DND-41 (cell line): Measurements from ENCODE around the gene GRID1.

ENCODE experiments used
- CTCF ChIP-seq: IDR thresholded peaks from 2 replicates; pipeline ENCODE4 v1.5.1; 2012; ENCODE audit warnings: borderline replicate concordance, low read length, moderate library complexity, mild to moderate bottlenecking; ENCODE audit not compliant: poor library complexity, severe bottlenecking; ENCODE audit errors: extremely low read depth
- EZH2 ChIP-seq: IDR thresholded peaks from 3 replicates; pipeline ENCODE4 v1.6.1; 2012; ENCODE audit warnings: borderline replicate concordance, low read depth, mild to moderate bottlenecking, moderate library complexity, low read length, inconsistent platforms; ENCODE audit not compliant: severe bottlenecking

- no peak for TF ChIP-seq CTCF
- TF ChIP-seq EZH2, result no peak
These were observed 744.2 kb downstream of the GRID1 start for GRCh38 chr10:85622425-85622824.
